Stimulated activated naive CD4-positive, alpha-beta T cell treated with Interleukin-2 at 50 U/mL for 16 hours (primary cell): Measurements from ENCODE around the gene PPP2R2D.

ENCODE experiments used
- DNase-seq: peaks from one replicate; lab custom pipeline; 2025; lab: John Stamatoyannopoulos, UW

The PPP2R2D gene

GRCh38 chr10:131998845-131999681 lies 98.3 kb downstream of the PPP2R2D start:
- no peak for DNase-seq

DNA sequence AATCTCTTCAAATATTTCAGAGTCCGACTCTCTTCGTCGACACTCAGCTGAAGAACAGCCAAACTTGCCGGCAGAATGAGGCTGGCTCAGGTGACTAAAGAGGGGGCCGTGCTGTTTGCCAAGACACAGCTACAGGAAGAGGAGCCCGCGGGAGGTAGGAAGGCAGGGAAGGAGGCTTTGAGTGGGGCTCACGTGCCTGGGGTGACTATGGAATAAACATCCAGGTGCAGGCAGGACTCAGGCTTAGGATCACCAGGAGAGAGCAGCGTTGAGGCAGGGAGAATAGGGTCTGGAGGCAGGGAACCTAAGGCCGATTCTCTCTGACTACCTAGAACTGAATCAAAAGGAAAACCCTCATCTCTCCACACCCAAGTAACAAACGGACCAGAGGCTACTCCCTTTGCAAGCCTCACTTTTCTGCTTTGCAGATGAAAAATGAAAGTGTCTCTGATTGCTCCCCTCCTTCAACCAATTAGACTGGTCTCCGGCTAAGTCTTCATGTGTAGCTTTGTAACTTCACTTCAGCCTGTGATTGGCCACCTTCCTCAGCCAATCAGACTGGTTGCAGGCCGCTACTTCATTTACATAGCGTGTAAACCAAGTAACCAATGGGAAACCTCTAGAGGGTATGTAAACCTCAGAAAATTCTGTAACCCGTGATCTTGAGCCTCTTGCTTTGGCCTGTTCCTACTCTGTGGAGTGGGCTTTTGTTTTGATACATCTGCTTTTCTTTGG lies 100.6 kb downstream of the PPP2R2D start:
- DNase-seq = no peak

GRCh38 chr10:132002004-132002403 lies 101.2 kb downstream of the PPP2R2D start:
- DNase-seq = no peak

- no peak for DNase-seq
Measured at GRCh38 chr10:132003282-132003924, 102.6 kb downstream of the PPP2R2D start.

DNA sequence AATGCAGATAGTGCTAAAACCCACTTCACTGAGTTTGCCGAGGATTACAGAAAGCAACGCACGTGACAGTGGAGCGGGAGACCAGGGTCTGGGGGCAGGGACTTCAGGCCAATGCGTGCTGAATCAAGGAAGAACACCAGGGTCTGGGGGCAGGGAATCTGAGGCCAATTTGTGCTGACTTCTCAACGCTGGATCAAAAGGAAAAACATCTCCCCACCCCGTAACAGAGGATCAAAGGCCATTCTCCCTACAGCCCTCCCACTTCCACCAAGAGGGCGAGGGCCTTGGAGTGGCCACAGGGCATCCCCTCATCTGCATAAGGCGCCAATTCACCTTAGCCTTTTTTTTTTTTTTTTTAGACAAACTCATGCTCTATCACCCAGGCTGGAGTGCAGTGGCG lies 103.2 kb downstream of the PPP2R2D start:
- no peak for DNase-seq

- no peak for DNase-seq
Measured at GRCh38 chr10:132005147-132005546, 104.3 kb downstream of the PPP2R2D start.

- no peak for DNase-seq
Measured at GRCh38 chr10:132006966-132007365, 106.2 kb downstream of the PPP2R2D start.

DNA sequence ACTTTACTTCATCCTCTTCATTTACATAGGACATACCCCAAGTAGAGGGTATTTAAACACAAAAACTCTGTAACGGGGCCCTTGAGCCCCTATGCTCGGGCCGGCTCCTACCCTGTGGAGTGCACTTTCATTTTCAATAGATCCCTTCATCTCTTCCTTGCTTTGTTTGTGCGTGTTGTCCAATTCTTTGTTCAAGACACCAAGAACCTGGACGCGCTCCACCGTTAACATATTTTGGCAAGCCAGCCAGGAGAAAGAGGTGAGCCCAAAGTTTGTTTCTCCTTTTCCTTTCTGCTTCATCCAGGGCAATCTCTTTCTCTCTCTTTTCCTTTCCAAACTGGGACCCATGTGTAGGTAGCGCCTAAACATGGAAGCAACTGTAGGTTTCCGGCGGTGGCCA lies 106.9 kb downstream of the PPP2R2D start:
- no peak for DNase-seq
